HepG2 (cell line): ENCODE results near the gene CDK6.

ENCODE experiments used
- ELF4 ChIP-seq: sonication (generic); formaldehyde crosslinking; IDR thresholded peaks from 2 replicates; pipeline ENCODE4 v1.5.0; 2020; ENCODE audit warnings: missing genetic modification reagents, mild to moderate bottlenecking, moderate library complexity, borderline replicate concordance
- HNRNPLL ChIP-seq: fragments of 200-400 bp; formaldehyde crosslinking; IDR thresholded peaks from 2 replicates; pipeline ENCODE4 v1.6.1; 2017; ENCODE audit warnings: mild to moderate bottlenecking, low read depth, low read length; ENCODE audit not compliant: poor library complexity, severe bottlenecking
- POLR2A ChIP-seq, 2 experiments: IDR thresholded peaks; 2 replicates each; pipeline ENCODE4 v1.6.1; 2011; ENCODE audit warnings: low read depth in 2 of 2, low read length in 2 of 2, mild to moderate bottlenecking in 1 of 2, moderate library complexity in 1 of 2; ENCODE audit not compliant: insufficient read depth in 1 of 2
- TF ChIP-seq, protein P1 (sequence below): IDR thresholded peaks from 2 replicates; pipeline ENCODE4 v1.6.1; 2016; ENCODE audit warnings: low read depth

DNA sequence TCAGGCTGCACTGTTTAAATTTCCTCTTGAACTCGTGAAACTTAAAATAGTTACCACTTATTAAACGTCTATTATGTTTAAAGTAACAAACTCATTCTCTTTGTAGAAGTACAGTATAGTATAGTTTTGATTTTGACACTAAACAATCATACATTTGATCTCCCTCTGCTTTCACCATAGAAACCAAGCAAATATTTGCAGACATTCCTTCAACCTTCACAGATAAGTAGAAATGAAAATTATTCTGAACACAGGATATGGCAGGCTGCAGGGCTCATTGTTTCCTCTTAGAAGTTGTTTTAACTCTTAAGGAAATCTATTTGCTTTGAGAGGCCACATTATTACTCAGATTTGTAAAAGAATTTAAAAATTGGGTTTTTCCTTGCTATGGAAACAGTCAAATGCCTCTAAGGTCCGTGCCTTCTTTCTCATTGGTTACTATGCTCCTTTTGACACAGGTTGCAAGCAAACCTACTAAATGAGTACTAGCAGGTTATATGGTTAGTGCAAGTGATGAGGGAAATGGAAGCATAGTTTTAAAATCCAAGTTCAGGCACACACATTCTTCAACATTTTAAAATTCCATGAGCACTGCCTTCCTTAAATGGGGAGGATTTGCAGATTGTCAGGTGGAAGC lies 153.4 kb downstream of the CDK6 start:
- TF ChIP-seq ELF4: no peak
- TF ChIP-seq POLR2A (IDR thresholded peaks at IDR 0.05; ENCODE audit: insufficient read depth in 1 of 2, low read depth in 2 of 2, low read length in 2 of 2): no peak
- no peak for TF ChIP-seq HNRNPLL
- TF ChIP-seq, protein P1, sequence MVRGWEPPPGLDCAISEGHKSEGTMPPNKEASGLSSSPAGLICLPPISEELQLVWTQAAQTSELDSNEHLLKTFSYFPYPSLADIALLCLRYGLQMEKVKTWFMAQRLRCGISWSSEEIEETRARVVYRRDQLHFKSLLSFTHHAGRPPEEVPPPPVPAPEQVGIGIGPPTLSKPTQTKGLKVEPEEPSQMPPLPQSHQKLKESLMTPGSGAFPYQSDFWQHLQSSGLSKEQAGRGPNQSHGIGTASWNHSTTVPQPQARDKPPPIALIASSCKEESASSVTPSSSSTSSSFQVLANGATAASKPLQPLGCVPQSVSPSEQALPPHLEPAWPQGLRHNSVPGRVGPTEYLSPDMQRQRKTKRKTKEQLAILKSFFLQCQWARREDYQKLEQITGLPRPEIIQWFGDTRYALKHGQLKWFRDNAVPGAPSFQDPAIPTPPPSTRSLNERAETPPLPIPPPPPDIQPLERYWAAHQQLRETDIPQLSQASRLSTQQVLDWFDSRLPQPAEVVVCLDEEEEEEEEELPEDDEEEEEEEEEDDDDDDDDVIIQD: no peak
